GM18505 (cell line): ENCODE data around the gene CENPU.
A peak's percentile ranks its signal among the peaks of the same experiment; 100 is the strongest.

ENCODE experiments used
- ATAC-seq: cut with Tn5 transposase; IDR thresholded peaks from one replicate; pipeline ENCODE4 v1.9.1; 2021; ENCODE audit not compliant: unreplicated experiment
- POLR2A ChIP-seq: IDR thresholded peaks from 4 replicates; pipeline ENCODE4 v1.6.1; 2011; ENCODE audit warnings: borderline replicate concordance; ENCODE audit not compliant: insufficient read depth, insufficient read length; ENCODE audit errors: extremely low read depth

CENPU gene

DNA sequence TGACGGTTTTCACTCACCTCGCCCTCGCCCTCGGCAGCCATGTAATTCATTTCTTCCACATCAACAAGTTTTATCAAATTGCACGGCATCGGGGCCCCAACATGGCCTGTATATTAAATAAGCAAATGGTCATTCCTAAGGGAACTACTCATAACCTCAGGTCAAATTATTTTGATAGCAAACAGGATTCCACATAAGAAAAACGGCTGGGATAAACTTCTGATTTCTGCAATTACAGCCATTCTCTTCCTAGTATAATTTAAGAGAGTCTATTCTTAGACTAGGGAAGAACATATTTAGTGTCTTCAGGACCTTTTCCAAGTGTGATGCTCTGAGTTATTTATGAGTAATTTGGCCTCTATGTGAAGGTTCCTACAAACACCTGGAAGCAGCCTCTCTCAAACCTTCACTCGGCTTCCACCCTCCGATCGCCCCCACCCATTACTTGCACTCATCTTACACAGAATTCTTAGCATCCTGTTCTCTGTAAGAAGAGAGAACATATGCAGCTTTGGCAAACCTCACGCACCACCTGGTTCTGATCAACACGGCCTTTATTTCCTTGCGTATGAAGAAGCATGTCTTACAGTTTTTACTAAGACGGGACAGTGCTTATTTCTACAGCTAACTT is 29.4 kb upstream of the CENPU start:
- no peak for TF ChIP-seq POLR2A

DNA sequence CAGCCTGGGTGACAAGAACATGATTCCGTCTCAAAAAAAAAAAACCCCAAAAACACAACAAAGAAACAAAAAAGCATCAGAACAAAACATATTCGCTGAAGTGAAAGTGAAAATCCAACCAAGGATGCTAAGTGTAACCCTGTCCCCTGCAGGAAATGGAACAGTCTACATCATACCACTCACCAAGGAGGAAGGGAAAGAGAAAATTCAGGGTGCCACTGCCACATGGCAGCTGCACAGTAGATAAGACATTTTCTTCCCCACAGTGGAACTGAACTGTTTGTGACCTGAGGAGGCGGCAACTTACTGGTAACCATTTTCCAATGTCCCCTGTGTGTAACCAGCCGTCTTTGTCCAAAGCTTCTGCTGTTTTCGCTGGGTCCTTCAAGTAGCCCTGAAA is 28.2 kb upstream of the CENPU start:
- TF ChIP-seq POLR2A, result no peak
- peak; percentile 83 for ATAC-seq

More for the DNA sequence above, 29.4 kb upstream of the CENPU start:
- ATAC-seq, result no peak

DNA sequence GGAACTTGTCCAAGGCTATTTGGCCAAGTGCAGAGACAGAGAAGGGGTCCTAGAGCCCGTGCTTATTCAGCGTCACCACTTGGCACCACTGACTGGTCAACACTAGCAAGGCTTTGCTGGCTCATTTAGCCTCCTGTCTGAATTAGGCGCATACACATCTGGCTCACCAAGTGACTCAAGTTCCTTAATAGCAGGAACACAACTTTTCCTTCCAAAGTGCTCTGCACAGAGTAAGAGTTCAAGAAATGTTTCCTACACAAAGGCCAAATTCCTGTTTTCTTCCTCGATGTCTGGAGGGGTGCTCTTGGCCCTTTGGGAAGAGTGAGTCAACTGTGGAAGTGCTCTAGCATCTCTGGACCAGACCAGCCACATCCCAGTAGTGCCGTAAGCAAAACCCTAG is 26.8 kb upstream of the CENPU start:
- TF ChIP-seq POLR2A, result no peak
- no peak for ATAC-seq

- TF ChIP-seq POLR2A, result no peak
- ATAC-seq, result no peak
Observed at GRCh38 chr4:184757810-184758209, 23.9 kb upstream of the CENPU start.

DNA sequence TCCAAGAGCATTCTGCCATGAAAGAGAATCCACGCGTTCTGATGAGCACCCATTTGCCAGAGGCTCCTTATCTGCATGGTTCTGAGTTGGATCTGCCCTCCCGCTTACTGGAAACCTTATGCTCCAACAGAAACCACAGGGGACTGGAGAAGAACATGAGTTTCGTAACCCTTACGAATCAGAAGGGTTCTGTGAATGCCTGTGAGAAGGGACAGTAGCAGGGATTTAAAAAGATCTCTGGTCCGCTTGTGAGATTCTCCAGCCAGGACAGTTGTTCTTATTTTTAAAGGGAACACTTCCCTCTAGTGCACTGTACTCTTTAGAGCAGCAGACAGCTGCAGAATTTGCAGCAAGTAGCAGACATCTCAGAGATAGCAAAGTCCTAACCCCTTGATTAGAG is 22.5 kb upstream of the CENPU start:
- ATAC-seq, result no peak

DNA sequence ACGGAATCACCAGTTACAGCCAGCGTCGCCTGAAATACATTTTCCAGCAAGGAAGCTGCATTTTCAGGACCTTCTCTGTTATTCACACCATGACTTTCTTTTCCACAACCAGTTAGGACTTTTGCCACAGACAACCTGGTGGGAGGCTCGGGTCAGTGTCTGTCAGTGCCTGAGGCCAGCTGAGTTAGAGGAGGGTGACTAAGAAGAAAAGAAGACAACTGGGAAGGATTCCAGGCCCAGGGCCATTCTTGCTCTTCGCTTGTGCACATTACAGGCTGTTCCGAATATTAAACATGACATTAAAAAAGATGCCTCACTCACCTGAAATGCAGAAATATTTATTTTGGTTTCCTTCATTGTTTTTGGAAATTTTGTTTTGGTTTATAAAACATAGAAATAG is 21.4 kb upstream of the CENPU start:
- ATAC-seq, result no peak
- TF ChIP-seq POLR2A, result no peak

More for the DNA sequence above, 22.5 kb upstream of the CENPU start:
- TF ChIP-seq POLR2A, result no peak

DNA sequence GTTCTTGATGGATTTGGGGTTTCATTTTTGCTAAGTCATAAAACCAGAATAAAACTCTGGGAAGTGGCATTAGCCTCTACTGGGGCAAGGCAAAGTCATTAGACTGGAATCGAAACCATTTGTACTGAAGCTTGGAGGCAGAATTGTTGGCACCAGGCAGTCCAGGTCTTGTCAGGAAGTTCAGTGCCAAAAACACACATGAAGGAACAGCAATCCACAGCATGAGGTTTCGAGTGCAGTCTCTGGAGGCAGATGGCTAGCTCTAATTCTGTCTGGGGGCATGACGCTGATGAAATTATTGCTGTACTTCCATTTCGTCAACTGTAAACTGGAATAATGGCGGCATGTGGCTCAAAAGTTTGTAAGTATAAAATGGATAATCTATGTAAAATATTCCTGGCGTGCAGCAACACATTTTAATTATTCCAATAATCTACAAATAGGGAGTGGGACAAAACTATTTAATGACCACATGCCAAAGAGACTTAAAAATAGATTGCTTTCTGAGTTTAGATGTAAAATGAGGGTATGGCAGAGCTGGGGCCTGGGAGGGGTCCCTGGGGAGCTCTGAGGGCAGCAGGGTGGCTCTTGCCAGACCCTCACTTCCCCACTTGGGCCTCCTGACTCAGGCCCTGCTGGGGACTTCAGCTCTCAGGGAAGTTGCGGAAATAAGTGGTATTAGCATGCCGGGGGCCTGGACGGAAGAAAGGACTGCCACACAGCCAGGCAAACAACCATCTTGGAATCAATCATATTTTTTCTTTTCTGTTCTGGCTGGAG is 18.8 kb upstream of the CENPU start:
- no peak for TF ChIP-seq POLR2A
- ATAC-seq, result no peak

DNA sequence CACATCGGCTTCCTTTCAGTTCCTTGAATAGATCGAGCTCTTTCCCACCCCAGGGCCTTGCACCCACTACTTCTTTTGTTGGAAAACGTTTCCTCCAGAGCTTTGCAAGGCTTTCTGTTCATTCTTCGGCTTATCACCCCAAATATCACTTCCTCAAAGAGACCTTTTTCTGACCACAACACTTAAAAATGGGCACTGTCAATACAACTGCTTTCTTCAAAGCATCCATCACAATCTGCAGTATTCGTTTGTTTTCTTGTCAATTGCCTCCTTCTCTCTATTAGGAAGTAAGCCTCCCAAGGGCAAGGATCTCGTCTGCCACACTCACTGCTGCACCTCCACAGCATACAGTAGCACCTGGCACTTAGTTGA is 17.7 kb upstream of the CENPU start:
- TF ChIP-seq POLR2A, result no peak
- ATAC-seq, result no peak

- ATAC-seq, result no peak
- TF ChIP-seq POLR2A, result no peak
Observed at GRCh38 chr4:184750926-184751584, 17.2 kb upstream of the CENPU start.

GRCh38 chr4:184748251-184748652 is 14.4 kb upstream of the CENPU start:
- no peak for TF ChIP-seq POLR2A
- no peak for ATAC-seq

GRCh38 chr4:184747034-184747830 is 13.3 kb upstream of the CENPU start:
- no peak for TF ChIP-seq POLR2A

DNA sequence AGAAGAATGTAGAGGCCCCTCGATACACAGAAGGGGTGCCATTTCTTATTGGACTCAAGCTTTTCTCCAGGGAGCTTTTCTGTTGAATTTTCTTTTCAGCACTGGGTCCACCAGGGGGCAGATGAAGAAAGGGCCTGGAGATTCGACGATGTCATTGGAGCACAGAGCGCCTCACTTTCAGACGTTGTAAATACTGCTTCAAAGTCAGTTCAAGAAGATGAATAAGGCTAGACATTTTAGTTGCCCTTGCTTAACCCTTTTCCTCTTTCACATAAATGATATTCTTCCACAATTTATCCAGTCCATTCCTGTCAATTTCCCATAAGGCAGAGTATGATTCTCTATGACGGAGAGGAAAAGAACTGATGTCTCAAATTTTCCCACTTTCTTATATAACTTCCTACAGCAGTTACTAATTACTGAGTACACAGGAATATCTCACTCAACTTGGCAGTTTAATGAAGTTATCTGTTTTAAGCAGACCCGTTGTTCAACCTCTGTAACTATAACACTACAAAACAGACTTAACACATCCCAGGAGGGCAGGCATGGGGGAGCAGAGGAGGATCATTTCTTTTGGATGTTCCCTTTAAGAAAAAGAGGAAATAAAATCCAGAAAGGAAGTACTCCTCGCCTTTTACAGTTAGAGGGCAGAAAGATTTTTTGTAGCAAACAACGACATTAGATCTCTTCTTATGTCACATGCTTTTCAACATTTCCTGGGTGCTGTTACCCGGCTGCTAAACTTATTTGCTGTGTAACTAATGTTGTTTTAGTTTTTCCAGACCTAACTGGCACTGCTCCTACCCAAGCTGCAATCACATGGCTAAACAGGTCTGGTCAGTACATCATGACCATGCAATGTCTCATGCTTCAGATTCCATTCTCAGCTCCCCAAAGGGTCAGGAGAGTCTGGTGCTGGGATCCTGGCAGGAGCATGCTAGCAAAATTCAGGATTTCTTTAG is 12.2 kb upstream of the CENPU start:
- no peak for ATAC-seq

More at GRCh38 chr4:184747034-184747830, 13.3 kb upstream of the CENPU start:
- no peak for ATAC-seq

More for the DNA sequence above, 12.2 kb upstream of the CENPU start:
- no peak for TF ChIP-seq POLR2A
